SK-N-MC (cell line): ENCODE results near the gene MCM9.

ENCODE experiments used
- EZH2 ChIP-seq: fragments of 200-600 bp; sonication (generic); IDR thresholded peaks from one replicate; pipeline ENCODE4 v1.6.1; 2017; ENCODE audit warnings: antibody characterized with exemption
- POLR2AphosphoS5 ChIP-seq: IDR thresholded peaks from 2 replicates; pipeline ENCODE4 v1.6.1; 2012; ENCODE audit warnings: mild to moderate bottlenecking, low read depth, low read length, borderline replicate concordance

- TF ChIP-seq EZH2 (no peak), POLR2AphosphoS5 (no peak)
Observed at GRCh38 chr6:118908441-118908840, 26.5 kb downstream of the MCM9 start.
